ENCODE data around the gene AHRR.

DNA sequence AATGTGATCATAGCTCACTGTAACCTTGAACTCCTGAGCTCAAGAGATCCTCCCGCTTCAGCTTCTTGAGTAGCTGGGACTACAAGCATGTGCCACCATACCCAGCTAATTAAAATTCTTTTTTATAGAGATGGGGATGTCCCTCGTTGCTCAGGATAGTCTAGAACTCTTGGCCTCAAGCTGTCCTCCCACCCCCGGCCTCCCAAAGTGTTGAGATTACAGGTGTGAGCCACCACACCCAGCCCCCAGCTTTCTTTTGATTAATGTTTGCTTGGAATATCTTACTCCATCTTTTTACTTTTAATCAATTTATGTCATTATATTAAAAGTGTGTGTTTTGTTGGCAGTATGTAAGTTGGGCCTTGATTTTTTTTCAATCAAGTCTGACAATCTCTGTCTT, 62.1 kb downstream of the AHRR start:
- TF ChIP-seq, protein P1, sequence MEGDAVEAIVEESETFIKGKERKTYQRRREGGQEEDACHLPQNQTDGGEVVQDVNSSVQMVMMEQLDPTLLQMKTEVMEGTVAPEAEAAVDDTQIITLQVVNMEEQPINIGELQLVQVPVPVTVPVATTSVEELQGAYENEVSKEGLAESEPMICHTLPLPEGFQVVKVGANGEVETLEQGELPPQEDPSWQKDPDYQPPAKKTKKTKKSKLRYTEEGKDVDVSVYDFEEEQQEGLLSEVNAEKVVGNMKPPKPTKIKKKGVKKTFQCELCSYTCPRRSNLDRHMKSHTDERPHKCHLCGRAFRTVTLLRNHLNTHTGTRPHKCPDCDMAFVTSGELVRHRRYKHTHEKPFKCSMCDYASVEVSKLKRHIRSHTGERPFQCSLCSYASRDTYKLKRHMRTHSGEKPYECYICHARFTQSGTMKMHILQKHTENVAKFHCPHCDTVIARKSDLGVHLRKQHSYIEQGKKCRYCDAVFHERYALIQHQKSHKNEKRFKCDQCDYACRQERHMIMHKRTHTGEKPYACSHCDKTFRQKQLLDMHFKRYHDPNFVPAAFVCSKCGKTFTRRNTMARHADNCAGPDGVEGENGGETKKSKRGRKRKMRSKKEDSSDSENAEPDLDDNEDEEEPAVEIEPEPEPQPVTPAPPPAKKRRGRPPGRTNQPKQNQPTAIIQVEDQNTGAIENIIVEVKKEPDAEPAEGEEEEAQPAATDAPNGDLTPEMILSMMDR (IDR thresholded peaks at IDR 0.05): no peak
- no peak for TF ChIP-seq POLR2A (IDR thresholded peaks at IDR 0.05)
